Trophoblast cell (in vitro differentiated cells and primary cell): ENCODE data around the gene CPA4.

Experiments
- DNase-seq, 2 donors: peaks; one replicate each; pipeline ENCODE4 v3.0.0-alpha.2; 2016
- H2AFZ ChIP-seq: 2 replicates; pipeline ENCODE4 v1.6.1; 2013; ENCODE audit warnings: low read length, moderate library complexity, mild to moderate bottlenecking; ENCODE audit not compliant: insufficient read depth, poor library complexity
- H2AK5ac ChIP-seq: 2 replicates; pipeline ENCODE4 v1.6.1; 2013; ENCODE audit warnings: mild to moderate bottlenecking, low read length
- H2BK120ac ChIP-seq: 2 replicates; pipeline ENCODE4 v1.6.1; 2013; ENCODE audit warnings: low read length, mild to moderate bottlenecking, moderate library complexity; ENCODE audit not compliant: insufficient read depth, poor library complexity
- H2BK12ac ChIP-seq: 2 replicates; pipeline ENCODE4 v1.6.1; 2013; ENCODE audit warnings: mild to moderate bottlenecking, low read length, moderate library complexity
- H2BK5ac ChIP-seq: 2 replicates; pipeline ENCODE4 v1.6.1; 2013; ENCODE audit warnings: low read length, low read depth, moderate library complexity, mild to moderate bottlenecking; ENCODE audit not compliant: poor library complexity
- H3K14ac ChIP-seq: 2 replicates; pipeline ENCODE4 v1.6.1; 2013; ENCODE audit warnings: mild to moderate bottlenecking, low read length
- H3K18ac ChIP-seq: 2 replicates; pipeline ENCODE4 v1.6.1; 2013; ENCODE audit warnings: mild to moderate bottlenecking, low read length
- H3K23ac ChIP-seq: 2 replicates; pipeline ENCODE4 v1.6.1; 2013; ENCODE audit warnings: low read length
- H3K27ac ChIP-seq: 2 replicates; pipeline ENCODE4 v1.5.1; 2013; ENCODE audit warnings: low read depth, mild to moderate bottlenecking, inconsistent platforms, low read length, moderate library complexity
- H3K27me3 ChIP-seq: 2 replicates; pipeline ENCODE4 v1.6.1; 2013; ENCODE audit warnings: inconsistent platforms, mild to moderate bottlenecking, low read length, moderate library complexity; ENCODE audit not compliant: insufficient read depth
- H3K36me3 ChIP-seq, 2 experiments: 1 replicate in 1 of 2; 2 replicates in 1 of 2; pipeline ENCODE4 v1.6.1; 2013; ENCODE audit warnings: low read length in 2 of 2, mild to moderate bottlenecking in 2 of 2, moderate library complexity in 1 of 2; ENCODE audit not compliant: insufficient read depth in 2 of 2, control insufficient read depth in 1 of 2
- H3K4ac ChIP-seq: 2 replicates; pipeline ENCODE4 v1.6.1; 2013; ENCODE audit warnings: low read depth, mild to moderate bottlenecking, low read length, moderate library complexity
- H3K4me1 ChIP-seq, 2 experiments: 1 replicate in 1 of 2; 2 replicates in 1 of 2; pipeline ENCODE4 v1.6.1; 2013; ENCODE audit warnings: low read length in 2 of 2, mild to moderate bottlenecking in 2 of 2, moderate library complexity in 1 of 2; ENCODE audit not compliant: insufficient read depth in 2 of 2, control insufficient read depth in 1 of 2
- H3K4me2 ChIP-seq: 2 replicates; pipeline ENCODE4 v1.6.1; 2013; ENCODE audit warnings: inconsistent platforms, mild to moderate bottlenecking, low read length, moderate library complexity
- H3K4me3 ChIP-seq: 2 replicates; pipeline ENCODE4 v1.5.1; 2013; ENCODE audit warnings: mild to moderate bottlenecking, low read depth, low read length, inconsistent platforms
- H3K79me1 ChIP-seq: one replicate; pipeline ENCODE4 v1.6.1; 2013; ENCODE audit warnings: low read length
- H3K79me2 ChIP-seq: 2 replicates; pipeline ENCODE4 v1.6.1; 2013; ENCODE audit warnings: low read length, mild to moderate bottlenecking; ENCODE audit not compliant: control insufficient read depth, insufficient read depth, poor library complexity
- H3K9ac ChIP-seq: 2 replicates; pipeline ENCODE4 v1.6.1; 2013; ENCODE audit warnings: mild to moderate bottlenecking, low read length
- H3K9me3 ChIP-seq: 2 replicates; pipeline ENCODE4 v1.6.1; 2013; ENCODE audit warnings: low read depth, mild to moderate bottlenecking, control low read depth, inconsistent platforms, low read length; ENCODE audit not compliant: insufficient read depth
- H4K12ac ChIP-seq: 2 replicates; pipeline ENCODE4 v1.6.1; 2013; ENCODE audit warnings: low read depth, mild to moderate bottlenecking, low read length, moderate library complexity
- H4K8ac ChIP-seq: 2 replicates; pipeline ENCODE4 v1.6.1; 2013; ENCODE audit warnings: low read depth, mild to moderate bottlenecking, low read length, moderate library complexity
- H4K91ac ChIP-seq: one replicate; pipeline ENCODE4 v1.6.1; 2013; ENCODE audit warnings: low read depth, mild to moderate bottlenecking, low read length, moderate library complexity
- WGBS: extraction: QIAGEN DNeasy Blood & Tissue Kit; methylation state at CpG from one replicate; pipeline ENCODE4 v1.1.7; 2013; ENCODE audit warnings: missing lambda C conversion rate; ENCODE audit not compliant: insufficient read length, insufficient coverage; ENCODE audit errors: extremely low coverage; 5-methylcytosine and 5-hydroxymethylcytosine counted together

The CPA4 gene

DNA sequence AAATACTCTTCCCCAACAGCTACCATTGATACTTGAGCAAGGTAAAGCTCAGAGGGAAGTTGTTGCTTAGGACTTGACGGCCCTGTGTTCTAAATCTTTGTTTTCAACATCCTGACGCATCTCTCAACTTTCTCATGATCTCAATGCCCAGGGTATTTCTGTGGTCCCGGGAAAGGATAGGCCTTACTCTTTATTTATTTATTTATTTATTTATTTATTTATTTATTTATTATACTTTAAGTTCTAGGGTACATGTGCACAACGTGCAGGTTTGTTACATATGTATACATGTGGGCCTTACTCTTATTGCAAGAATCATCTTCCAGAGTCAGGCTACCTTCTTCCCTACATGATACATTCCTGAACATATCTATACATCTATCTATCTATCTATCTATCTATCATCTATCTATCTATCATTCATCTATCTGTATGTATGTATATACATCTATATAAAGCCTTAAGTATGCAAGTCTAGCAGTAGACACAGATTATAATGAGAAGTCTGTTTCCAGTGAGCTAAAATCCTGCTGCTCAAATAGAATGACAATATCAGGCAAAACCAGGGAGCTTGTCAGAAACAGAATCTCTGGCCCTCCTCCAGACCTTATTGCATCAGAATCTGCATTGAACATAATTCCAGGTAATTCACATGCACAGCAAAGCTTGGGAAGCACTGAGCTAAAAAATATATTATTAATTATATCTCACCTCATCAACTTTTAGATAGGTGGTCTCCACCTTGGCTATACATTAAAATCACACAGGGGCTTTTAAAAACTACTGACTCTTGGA lies 39.5 kb downstream of the CPA4 start:
- Histone ChIP-seq H3K14ac (no peak overlapping the region), H4K8ac (no peak overlapping the region), H3K27me3 (no peaks in the 10 kb centered on the region), H3K36me3 (no peaks in the 10 kb centered on the region), H2BK5ac (no peak overlapping the region), H3K4me3 (no peak overlapping the region), H2BK120ac (no peak overlapping the region), H2BK12ac (no peak overlapping the region), H4K91ac (no peak overlapping the region), H2AFZ (no peak overlapping the region), H3K18ac (no peak overlapping the region), H2AK5ac (no peak overlapping the region), H3K4me1 (no peaks in the 10 kb centered on the region), H3K27ac (no peak overlapping the region), H4K12ac (no peak overlapping the region), H3K79me1 (no peaks in the 10 kb centered on the region), H3K9me3 (no peaks in the 10 kb centered on the region), H3K79me2 (no peaks in the 10 kb centered on the region), H3K9ac (no peak overlapping the region), H3K23ac (no peak overlapping the region), H3K4me2 (no peak overlapping the region), H3K4ac (no peak overlapping the region)
- DNase-seq: peak in 1 of 2 donors; percentile 1
- no CpG with 5 or more reads among the region's 4 CpGs for WGBS

DNA sequence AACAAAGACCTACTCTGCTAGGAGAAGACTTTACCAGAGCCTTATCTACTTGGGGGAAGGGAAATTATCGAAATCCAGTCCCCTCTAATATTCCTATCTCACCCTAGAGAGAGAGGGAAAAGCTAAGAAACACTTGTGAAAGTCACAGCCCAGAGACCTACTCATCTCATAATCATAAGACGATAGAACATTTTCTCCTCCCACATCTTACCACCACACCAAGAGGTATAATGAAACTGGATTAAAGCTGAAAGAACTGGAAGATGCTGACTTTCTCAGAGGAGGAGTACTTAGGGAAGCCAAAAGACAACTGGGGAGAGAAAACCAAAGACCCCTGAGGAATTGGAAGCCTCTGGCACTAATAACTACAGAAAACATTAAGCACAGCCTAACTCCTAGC lies 40.9 kb downstream of the CPA4 start:
- DNase-seq: no peak
- Histone ChIP-seq H3K4me1 (no peaks in the 10 kb centered on the region), H2BK120ac (no peak overlapping the region), H3K23ac (no peak overlapping the region), H3K14ac (no peak overlapping the region), H3K27me3 (no peaks in the 10 kb centered on the region), H3K4me3 (no peak overlapping the region), H4K8ac (no peak overlapping the region), H3K4me2 (no peak overlapping the region), H2BK5ac (no peak overlapping the region), H3K79me2 (no peaks in the 10 kb centered on the region), H3K79me1 (no peaks in the 10 kb centered on the region), H2BK12ac (no peak overlapping the region), H2AFZ (no peak overlapping the region), H3K4ac (no peak overlapping the region), H3K27ac (no peak overlapping the region), H4K12ac (no peak overlapping the region), H3K36me3 (no peaks in the 10 kb centered on the region), H4K91ac (no peak overlapping the region), H2AK5ac (no peak overlapping the region), H3K18ac (no peak overlapping the region), H3K9ac (no peak overlapping the region), H3K9me3 (no peaks in the 10 kb centered on the region)
- no CpG with 5 or more reads among the region's 2 CpGs for WGBS

DNA sequence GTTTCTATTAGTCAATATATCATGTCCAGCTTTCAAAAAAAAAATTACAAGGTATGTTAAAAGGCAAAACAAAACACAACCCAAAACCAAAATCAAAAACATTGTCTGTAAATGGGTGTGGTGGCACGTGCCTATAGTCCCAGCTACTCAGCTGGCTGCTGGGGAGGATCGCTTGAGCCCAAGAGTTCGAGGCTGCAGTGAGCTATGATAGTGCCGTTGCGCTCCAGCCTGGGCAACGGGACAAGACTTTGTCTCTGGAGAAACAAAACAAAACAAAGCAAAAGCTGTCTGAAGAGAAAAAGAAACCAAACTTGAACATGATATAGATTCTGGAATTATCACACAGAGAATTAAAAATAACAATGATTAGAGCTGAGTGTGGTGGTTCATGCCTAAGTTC lies 41.3 kb downstream of the CPA4 start:
- H3K4me1 ChIP-seq: no peaks in the 10 kb centered on the region
- H3K9me3 ChIP-seq: no peaks in the 10 kb centered on the region
- H3K18ac ChIP-seq: no peak overlapping the region
- no peak overlapping the region for H4K91ac ChIP-seq
- H4K8ac ChIP-seq: no peak overlapping the region
- no peak overlapping the region for H3K14ac ChIP-seq
- no peaks in the 10 kb centered on the region for H3K79me1 ChIP-seq
- no peak for DNase-seq
- H3K4ac ChIP-seq: no peak overlapping the region
- no peak overlapping the region for H2AK5ac ChIP-seq
- no peaks in the 10 kb centered on the region for H3K27me3 ChIP-seq
- no peak overlapping the region for H3K9ac ChIP-seq
- H3K27ac ChIP-seq: no peak overlapping the region
- H4K12ac ChIP-seq: no peak overlapping the region
- H3K4me2 ChIP-seq: no peak overlapping the region
- no peak overlapping the region for H2BK12ac ChIP-seq
- H2BK5ac ChIP-seq: no peak overlapping the region
- no peaks in the 10 kb centered on the region for H3K36me3 ChIP-seq
- no peak overlapping the region for H3K4me3 ChIP-seq
- H3K23ac ChIP-seq: no peak overlapping the region
- no peak overlapping the region for H2AFZ ChIP-seq
- no peaks in the 10 kb centered on the region for H3K79me2 ChIP-seq
- H2BK120ac ChIP-seq: no peak overlapping the region
- WGBS: no CpG with 5 or more reads among the region's 6 CpGs

DNA sequence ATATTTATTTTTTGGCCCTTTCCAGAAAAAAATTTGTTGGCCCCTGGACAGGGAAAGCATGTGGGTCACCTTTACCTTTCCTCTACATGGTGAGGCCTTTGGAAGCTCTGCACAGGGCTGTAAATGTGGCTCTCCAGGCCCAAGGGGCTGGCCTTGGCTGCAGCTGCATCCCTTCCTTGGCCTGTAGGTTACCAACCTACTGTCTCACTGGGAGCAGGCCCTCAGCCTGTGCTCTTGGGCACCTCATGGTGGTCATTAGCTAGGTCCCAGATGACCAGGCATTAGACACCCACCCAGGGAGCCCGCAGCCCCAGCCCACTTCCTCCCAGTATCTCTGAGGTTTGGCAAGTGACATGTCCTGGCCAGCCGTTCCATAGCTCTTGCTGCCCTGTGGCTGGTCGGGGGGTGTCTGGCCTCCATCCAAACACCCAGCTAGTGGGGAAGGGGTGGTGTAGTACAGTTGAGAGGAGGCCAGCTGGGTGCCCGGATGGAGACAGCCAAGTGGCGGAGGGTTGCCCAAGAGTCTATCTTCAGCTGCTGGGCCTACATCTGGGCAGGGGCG lies 44.5 kb downstream of the CPA4 start:
- no peak overlapping the region for H3K14ac ChIP-seq
- H2BK5ac ChIP-seq: no peak overlapping the region
- no peak overlapping the region for H3K9ac ChIP-seq
- H3K79me2 ChIP-seq: no peaks in the 10 kb centered on the region
- no peaks in the 10 kb centered on the region for H3K79me1 ChIP-seq
- no peak overlapping the region for H4K8ac ChIP-seq
- H3K36me3 ChIP-seq: no peaks in the 10 kb centered on the region
- H2AFZ ChIP-seq: no peak overlapping the region
- H3K4me2 ChIP-seq: no peak overlapping the region
- H3K27me3 ChIP-seq: no peaks in the 10 kb centered on the region
- H4K12ac ChIP-seq: no peak overlapping the region
- H3K9me3 ChIP-seq: no peaks in the 10 kb centered on the region
- no peak overlapping the region for H3K18ac ChIP-seq
- H3K4ac ChIP-seq: no peak overlapping the region
- H3K4me1 ChIP-seq: no peaks in the 10 kb centered on the region
- no peak overlapping the region for H2AK5ac ChIP-seq
- H2BK120ac ChIP-seq: no peak overlapping the region
- no peak overlapping the region for H3K27ac ChIP-seq
- no CpG with 5 or more reads among the region's 6 CpGs for WGBS
- no peak overlapping the region for H2BK12ac ChIP-seq
- DNase-seq: no peak
- peak overlapping the region; percentile 10 for H3K4me3 ChIP-seq
- no peak overlapping the region for H4K91ac ChIP-seq
- H3K23ac ChIP-seq: no peak overlapping the region
